ENCODE results near the gene DIS3L2.

The DIS3L2 gene

GRCh38 chr2:232269867-232270266, 308.4 kb downstream of the DIS3L2 start:
- no peak for DNase-seq

GRCh38 chr2:232273903-232274643, 312.6 kb downstream of the DIS3L2 start:
- DNase-seq = no peak

GRCh38 chr2:232275670-232276069, 314.2 kb downstream of the DIS3L2 start:
- no peak for DNase-seq

- DNase-seq = no peak
Observed at GRCh38 chr2:232276084-232276732, 314.7 kb downstream of the DIS3L2 start.

GRCh38 chr2:232276733-232277313, 315.3 kb downstream of the DIS3L2 start:
- DNase-seq = no peak

GRCh38 chr2:232278534-232278933, 317.0 kb downstream of the DIS3L2 start:
- no peak for DNase-seq

GRCh38 chr2:232280341-232280740, 318.8 kb downstream of the DIS3L2 start:
- no peak for DNase-seq

GRCh38 chr2:232281858-232282507, 320.5 kb downstream of the DIS3L2 start:
- no peak for DNase-seq

- DNase-seq = no peak
Observed at GRCh38 chr2:232282508-232283055, 321.1 kb downstream of the DIS3L2 start.

- DNase-seq = peak; percentile 25
Observed at GRCh38 chr2:232286001-232286868, 324.7 kb downstream of the DIS3L2 start.

- no peak for DNase-seq
Observed at GRCh38 chr2:232287316-232287715, 325.8 kb downstream of the DIS3L2 start.

GRCh38 chr2:232288489-232289030, 327.0 kb downstream of the DIS3L2 start:
- DNase-seq = no peak

GRCh38 chr2:232290668-232291067, 329.2 kb downstream of the DIS3L2 start:
- no peak for DNase-seq

GRCh38 chr2:232291343-232291742, 329.8 kb downstream of the DIS3L2 start:
- DNase-seq = no peak

GRCh38 chr2:232292395-232293154, 331.1 kb downstream of the DIS3L2 start:
- no peak for DNase-seq

- no peak for DNase-seq
Observed at GRCh38 chr2:232293191-232293590, 331.7 kb downstream of the DIS3L2 start.

GRCh38 chr2:232295971-232296370, 334.5 kb downstream of the DIS3L2 start:
- DNase-seq = no peak

GRCh38 chr2:232296776-232297525, 335.4 kb downstream of the DIS3L2 start:
- no peak for DNase-seq

- no peak for DNase-seq
Observed at GRCh38 chr2:232299084-232299483, 337.6 kb downstream of the DIS3L2 start.
